CD4-positive, alpha-beta T cell treated with Interleukin-15 for 4 hours (primary cell): ENCODE measurements around the gene TBXA2R.
A peak's percentile ranks its signal among the peaks of the same experiment; 100 is the strongest.
"Not testable (repeated sequence)": the region's sequence is repeated elsewhere in the genome, so short reads cannot be mapped to it uniquely, and the experiment has no call there.

Experiments used
- DNase-seq: peaks from one replicate; pipeline ENCODE4 v3.0.0-alpha.2; 2020; ENCODE audit warnings: low spot score

Gene TBXA2R

GRCh38 chr19:3639479-3639878, 32.8 kb upstream of the TBXA2R start:
- DNase-seq = no peak

- DNase-seq = no peak
Measured at GRCh38 chr19:3638208-3639193, 31.8 kb upstream of the TBXA2R start.

- no peak for DNase-seq
Measured at GRCh38 chr19:3637621-3638020, 30.9 kb upstream of the TBXA2R start.

- no peak for DNase-seq
Measured at GRCh38 chr19:3636962-3637361, 30.3 kb upstream of the TBXA2R start.

GRCh38 chr19:3636506-3636905, 29.8 kb upstream of the TBXA2R start:
- no peak for DNase-seq

- DNase-seq = no peak
Measured at GRCh38 chr19:3634496-3635045, 27.9 kb upstream of the TBXA2R start.

- no peak for DNase-seq
Measured at GRCh38 chr19:3633559-3633988, 26.9 kb upstream of the TBXA2R start.

GRCh38 chr19:3632739-3633558, 26.3 kb upstream of the TBXA2R start:
- DNase-seq = no peak

- no peak for DNase-seq
Measured at GRCh38 chr19:3632098-3632497, 25.4 kb upstream of the TBXA2R start.

- DNase-seq = no peak
Measured at GRCh38 chr19:3631053-3631861, 24.6 kb upstream of the TBXA2R start.

GRCh38 chr19:3628766-3629165, 22.1 kb upstream of the TBXA2R start:
- DNase-seq = not testable (repeated sequence)

- no peak for DNase-seq
Measured at GRCh38 chr19:3627351-3627723, 20.7 kb upstream of the TBXA2R start.

GRCh38 chr19:3626473-3627350, 20.0 kb upstream of the TBXA2R start, which contains the start of gene CACTIN:
Gene CACTIN, minus strand, starts transcription at chr19:3626790. Its CDS starts 28 bp downstream, at chr19:3626762.
- DNase-seq = peak; percentile 99

- DNase-seq = no peak
Measured at GRCh38 chr19:3625996-3626472, 19.4 kb upstream of the TBXA2R start.

GRCh38 chr19:3623716-3624115, 17.0 kb upstream of the TBXA2R start:
- DNase-seq = no peak

GRCh38 chr19:3622224-3622623, 15.5 kb upstream of the TBXA2R start:
- no peak for DNase-seq

GRCh38 chr19:3621689-3622088, 15.0 kb upstream of the TBXA2R start:
- no peak for DNase-seq

GRCh38 chr19:3620817-3621547, 14.3 kb upstream of the TBXA2R start:
- DNase-seq = no peak

GRCh38 chr19:3620145-3620816, 13.6 kb upstream of the TBXA2R start:
- DNase-seq = no peak
